ENCODE measurements around the gene NAALADL1. TPM values are rescaled to one million over a fixed set of nuclear protein-coding genes. Genes with fewer than 3 reads are reported as not detected.

NAALADL1 gene
- total and polyA plus RNA-seq, 9 of the 15 experiments (the other 6 are each of a cell fraction or from before 2014, with no cell fraction given) = 0.06 to 0.72 (median 0.22) TPM; not detected in 4

- no peak for TF ChIP-seq ZNF511 (CRISPR knock-in tag; IDR thresholded peaks at IDR 0.05)
- TF ChIP-seq SAFB (IDR thresholded peaks at IDR 0.05; ENCODE audit: borderline replicate concordance, low read depth, low read length) = no peak
- TF ChIP-seq ZNF695 (CRISPR knock-in tag; IDR thresholded peaks at IDR 0.05) = no peak
- peak; percentile 40; the same call in 1 of the 2 replicates for TF ChIP-seq ZNF431 (CRISPR knock-in tag; IDR thresholded peaks at IDR 0.05)
- TF ChIP-seq SRF (CRISPR knock-in tag; IDR thresholded peaks at IDR 0.05) = no peak
- TF ChIP-seq TRIM25 (IDR thresholded peaks at IDR 0.05; ENCODE audit: borderline replicate concordance) = no peak
- TF ChIP-seq CBX2 (IDR thresholded peaks at IDR 0.05; ENCODE audit: insufficient read depth, low read length, poor library complexity, severe bottlenecking) = no peak
- TF ChIP-seq ATF1 (CRISPR knock-in tag; IDR thresholded peaks at IDR 0.05) = no peak
- TF ChIP-seq ATF1 (tag; IDR thresholded peaks at IDR 0.05) = 0 out of 2 replicates have a peak, but pooled peaks have one; percentile 19
- TF ChIP-seq ZEB2 (IDR thresholded peaks at IDR 0.05) = 0 out of 2 replicates have a peak, but pooled peaks have one; percentile 22
- no peak for TF ChIP-seq SIX5 (IDR thresholded peaks at IDR 0.05; ENCODE audit: borderline replicate concordance in 1 of 2, insufficient read depth in 1 of 2, low read depth in 1 of 2, low read length in 2 of 2)
- TF ChIP-seq EGR1 (conservative IDR thresholded peaks at IDR 0.05) = 0 out of 2 replicates have a peak, but pooled peaks have one; percentile 31
- no peak for TF ChIP-seq TSC22D4 (tag; IDR thresholded peaks at IDR 0.05)
- no peak for TF ChIP-seq SNIP1 (IDR thresholded peaks at IDR 0.05; ENCODE audit: low read depth)
- no peak for TF ChIP-seq ELK3 (CRISPR knock-in tag; IDR thresholded peaks at IDR 0.05)
- TF ChIP-seq SMARCE1 (IDR thresholded peaks at IDR 0.05) = no peak
- TF ChIP-seq DNMT1 (IDR thresholded peaks at IDR 0.05) = no peak
- no peak for TF ChIP-seq ZNF57 (CRISPR knock-in tag; IDR thresholded peaks at IDR 0.05)
- TF ChIP-seq VEZF1 (CRISPR knock-in tag; IDR thresholded peaks at IDR 0.05) = no peak
- no peak for TF ChIP-seq RFX5 (IDR thresholded peaks at IDR 0.05; ENCODE audit: low read depth, low read length)
- TF ChIP-seq RNF2 (IDR thresholded peaks at IDR 0.05) = no peak
- TF ChIP-seq ZNF717 (CRISPR knock-in tag; IDR thresholded peaks at IDR 0.05) = no peak
- no peak for TF ChIP-seq ZC3H8 (IDR thresholded peaks at IDR 0.05)
- no peak for TF ChIP-seq RBM25 (IDR thresholded peaks at IDR 0.05; ENCODE audit: low read depth, low read length, severe bottlenecking)
These were observed 1.8 kb upstream of the NAALADL1 start (continued) for GRCh38 chr11:65059959-65060824.

All from K562 (cell line).